ENCODE data around the gene ASRGL1.
"Not testable (repeated sequence)": the region's sequence is repeated elsewhere in the genome, so short reads cannot be mapped to it uniquely, and the experiment has no call there.

The ASRGL1 gene

GRCh38 chr11:62352355-62353336 lies 15.4 kb downstream of the ASRGL1 start:
- no peak for DNase-seq (ENCODE audit: low read depth in 3 of 3)

- DNase-seq (ENCODE audit: low read depth in 3 of 3): no peak
Measured at GRCh38 chr11:62353841-62354240, 16.6 kb downstream of the ASRGL1 start.

GRCh38 chr11:62358273-62358672 lies 21.0 kb downstream of the ASRGL1 start:
- no peak for DNase-seq (ENCODE audit: low read depth in 3 of 3)

- no peak for DNase-seq (ENCODE audit: low read depth in 3 of 3)
Measured at GRCh38 chr11:62359475-62359874, 22.2 kb downstream of the ASRGL1 start.

GRCh38 chr11:62360685-62361084 lies 23.4 kb downstream of the ASRGL1 start:
- no peak for DNase-seq (ENCODE audit: low read depth in 3 of 3)

- DNase-seq (ENCODE audit: low read depth in 3 of 3): not testable (repeated sequence)
Measured at GRCh38 chr11:62368861-62369477, 31.7 kb downstream of the ASRGL1 start.

GRCh38 chr11:62370743-62371440 lies 33.6 kb downstream of the ASRGL1 start:
- DNase-seq (ENCODE audit: low read depth in 3 of 3): peak in 1 of 3 experiments; percentile 40

- DNase-seq (ENCODE audit: low read depth in 3 of 3): no peak
Measured at GRCh38 chr11:62372871-62373270, 35.6 kb downstream of the ASRGL1 start.

- no peak for DNase-seq (ENCODE audit: low read depth in 3 of 3)
Measured at GRCh38 chr11:62373464-62374119, 36.3 kb downstream of the ASRGL1 start.

- DNase-seq (ENCODE audit: low read depth in 3 of 3): no peak
Measured at GRCh38 chr11:62374801-62375200, 37.6 kb downstream of the ASRGL1 start.

GRCh38 chr11:62378459-62379063 lies 41.3 kb downstream of the ASRGL1 start:
- DNase-seq (ENCODE audit: low read depth in 3 of 3): not testable (repeated sequence)

GRCh38 chr11:62379586-62379985 lies 42.3 kb downstream of the ASRGL1 start:
- DNase-seq (ENCODE audit: low read depth in 3 of 3): not testable (repeated sequence)

GRCh38 chr11:62380821-62381245 lies 43.6 kb downstream of the ASRGL1 start:
- peak in 2 of 3 experiments; percentile 9 to 18 for DNase-seq (ENCODE audit: low read depth in 3 of 3)

- DNase-seq (ENCODE audit: low read depth in 3 of 3): no peak
Measured at GRCh38 chr11:62383822-62384221, 46.6 kb downstream of the ASRGL1 start.

GRCh38 chr11:62386083-62386482 lies 48.8 kb downstream of the ASRGL1 start:
- DNase-seq (ENCODE audit: low read depth in 3 of 3): not testable (repeated sequence)

- DNase-seq (ENCODE audit: low read depth in 3 of 3): no peak
Measured at GRCh38 chr11:62387381-62387780, 50.1 kb downstream of the ASRGL1 start.

GRCh38 chr11:62388999-62389398 lies 51.8 kb downstream of the ASRGL1 start:
- no peak for DNase-seq (ENCODE audit: low read depth in 3 of 3)

- DNase-seq (ENCODE audit: low read depth in 3 of 3): no peak
Measured at GRCh38 chr11:62390237-62390636, 53.0 kb downstream of the ASRGL1 start.

GRCh38 chr11:62390722-62391121 lies 53.5 kb downstream of the ASRGL1 start:
- DNase-seq (ENCODE audit: low read depth in 3 of 3): no peak

- DNase-seq (ENCODE audit: low read depth in 3 of 3): no peak
Measured at GRCh38 chr11:62391642-62392425, 54.6 kb downstream of the ASRGL1 start.

Measured in stimulated activated CD4-positive, alpha-beta T cell treated with anti-CD3 and anti-CD28 coated beads, TNF-alpha, amount 100 ng/mL, for 24 hours (primary cell).